A673 (cell line): ENCODE results near the gene GSG1L. TPM values are rescaled to one million over a fixed set of nuclear protein-coding genes. Genes with fewer than 3 reads are reported as not detected.

Experiments used
- BruUV-seq: library from RNA; stranded (reverse); fragments of 400-500 nt; replicated peaks from 2 replicates; lab custom pipeline; 2021; lab: Mats Ljungman, UMichigan
- CTCF ChIA-PET: fragments of 300-600 bp; sonication (Branson Sonifier 250); formaldehyde crosslinking; loops from one replicate; lab custom pipeline; 2022; ENCODE audit warnings: antibody characterized with exemption; lab: Charles Lee
- POLR2A ChIA-PET: fragments of 300-600 bp; sonication (Branson Sonifier 250); formaldehyde crosslinking; loops from one replicate; lab custom pipeline; 2022; ENCODE audit warnings: antibody characterized with exemption; ENCODE audit not compliant: low non-redundant PET; lab: Charles Lee
- DNase-seq: peaks from one replicate; pipeline ENCODE4 v3.0.0-alpha.2; 2015; ENCODE audit warnings: low spot score
- H3K27ac ChIP-seq: fragments of 200-600 bp; sonication (generic); 2 replicates; pipeline ENCODE4 v1.5.1; 2016; ENCODE audit warnings: mixed run types, low read depth, mild to moderate bottlenecking, mixed read lengths, antibody characterized with exemption, low read length; ENCODE audit not compliant: poor library complexity, severe bottlenecking
- H3K27me3 ChIP-seq: fragments of 200-600 bp; sonication (generic); replicated peaks from 2 replicates; pipeline ENCODE4 v1.6.1; 2017; ENCODE audit warnings: mixed run types, low read depth, mild to moderate bottlenecking, mixed read lengths, antibody characterized with exemption, low read length; ENCODE audit not compliant: insufficient read depth, poor library complexity
- H3K36me3 ChIP-seq: fragments of 200-600 bp; sonication (generic); 2 replicates; pipeline ENCODE4 v1.6.1; 2016; ENCODE audit warnings: mixed run types, mild to moderate bottlenecking, mixed read lengths, antibody characterized with exemption, low read length; ENCODE audit not compliant: insufficient read depth, poor library complexity, severe bottlenecking
- H3K4me1 ChIP-seq: fragments of 200-600 bp; sonication (generic); 2 replicates; pipeline ENCODE4 v1.6.1; 2017; ENCODE audit warnings: mixed run types, mild to moderate bottlenecking, mixed read lengths, antibody characterized with exemption, low read length; ENCODE audit not compliant: insufficient read depth, poor library complexity, severe bottlenecking
- H3K4me3 ChIP-seq: fragments of 200-600 bp; sonication (generic); 2 replicates; pipeline ENCODE4 v1.5.1; 2016; ENCODE audit warnings: low read depth, mixed run types, mild to moderate bottlenecking, mixed read lengths, low read length; ENCODE audit not compliant: poor library complexity, severe bottlenecking
- H3K9me3 ChIP-seq: fragments of 200-600 bp; sonication (generic); 2 replicates; pipeline ENCODE4 v1.6.1; 2016; ENCODE audit warnings: mixed run types, low read depth, mild to moderate bottlenecking, mixed read lengths, antibody characterized with exemption, low read length; ENCODE audit not compliant: poor library complexity, severe bottlenecking
- EZH2 ChIP-seq: fragments of 200-600 bp; sonication (generic); IDR thresholded peaks from 2 replicates; pipeline ENCODE4 v1.6.1; 2017; ENCODE audit warnings: borderline replicate concordance, low read depth, mild to moderate bottlenecking, mixed read lengths, antibody characterized with exemption, low read length; ENCODE audit not compliant: poor library complexity, severe bottlenecking
- intact Hi-C: fragments of 100-400 bp; cut with micrococcal nuclease; formaldehyde crosslinking; loops from one replicate; pipeline ENCODE4 v1.10.0; 2022; ENCODE audit not compliant: unreplicated experiment
- total RNA-seq: library from RNA; stranded (reverse); gene quantifications from 2 replicates; pipeline ENCODE4 v1.2.3, GENCODE V29; 2021
- TF ChIP-seq, protein P1 (sequence below): fragments of 300-800, 200-600 bp; sonication (generic); conservative IDR thresholded peaks from 2 replicates; pipeline ENCODE4 v1.5.1; 2017; ENCODE audit warnings: low read depth, mild to moderate bottlenecking, antibody characterized with exemption, low read length, moderate library complexity, mixed read lengths

The GSG1L gene
- total RNA-seq, 1 experiment from 2014 or later = not detected

DNA sequence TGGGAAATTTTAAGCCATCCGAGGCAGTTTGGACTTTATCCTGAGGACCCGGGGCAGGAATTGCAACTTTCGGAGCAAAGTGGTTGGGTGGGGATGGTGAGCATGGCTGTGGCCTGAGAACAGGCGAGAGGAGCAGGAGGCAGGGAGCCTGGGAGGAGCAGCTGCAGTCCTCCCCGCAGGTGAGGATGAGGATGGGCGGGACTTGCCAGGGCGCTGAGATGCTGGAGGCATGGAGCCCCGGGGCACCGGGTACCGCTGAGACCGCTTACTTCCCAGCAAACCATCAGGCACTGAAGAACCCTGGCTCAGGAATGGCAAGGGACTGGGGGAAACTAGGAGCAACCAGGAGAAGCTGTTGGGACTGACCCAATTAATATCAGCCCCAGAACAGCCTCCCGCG lies 210.8 kb downstream of the GSG1L start:
- no peaks in the 10 kb centered on the region for H3K36me3 ChIP-seq
- CTCF ChIA-PET = no interaction called here
- H3K4me3 ChIP-seq = no peak overlapping the region
- H3K4me1 ChIP-seq = no peaks in the 10 kb centered on the region
- TF ChIP-seq, protein P1, sequence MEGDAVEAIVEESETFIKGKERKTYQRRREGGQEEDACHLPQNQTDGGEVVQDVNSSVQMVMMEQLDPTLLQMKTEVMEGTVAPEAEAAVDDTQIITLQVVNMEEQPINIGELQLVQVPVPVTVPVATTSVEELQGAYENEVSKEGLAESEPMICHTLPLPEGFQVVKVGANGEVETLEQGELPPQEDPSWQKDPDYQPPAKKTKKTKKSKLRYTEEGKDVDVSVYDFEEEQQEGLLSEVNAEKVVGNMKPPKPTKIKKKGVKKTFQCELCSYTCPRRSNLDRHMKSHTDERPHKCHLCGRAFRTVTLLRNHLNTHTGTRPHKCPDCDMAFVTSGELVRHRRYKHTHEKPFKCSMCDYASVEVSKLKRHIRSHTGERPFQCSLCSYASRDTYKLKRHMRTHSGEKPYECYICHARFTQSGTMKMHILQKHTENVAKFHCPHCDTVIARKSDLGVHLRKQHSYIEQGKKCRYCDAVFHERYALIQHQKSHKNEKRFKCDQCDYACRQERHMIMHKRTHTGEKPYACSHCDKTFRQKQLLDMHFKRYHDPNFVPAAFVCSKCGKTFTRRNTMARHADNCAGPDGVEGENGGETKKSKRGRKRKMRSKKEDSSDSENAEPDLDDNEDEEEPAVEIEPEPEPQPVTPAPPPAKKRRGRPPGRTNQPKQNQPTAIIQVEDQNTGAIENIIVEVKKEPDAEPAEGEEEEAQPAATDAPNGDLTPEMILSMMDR = no peak
- TF ChIP-seq EZH2 = no peak
- H3K27ac ChIP-seq = no peak overlapping the region
- no peaks in the 10 kb centered on the region for H3K9me3 ChIP-seq
- intact Hi-C loops = no loop called here
- no TSS peak for BruUV-seq
- peaks cover 49% of the 10 kb centered on the region for H3K27me3 ChIP-seq
- POLR2A ChIA-PET = no interaction called here
- no peak for DNase-seq

DNA sequence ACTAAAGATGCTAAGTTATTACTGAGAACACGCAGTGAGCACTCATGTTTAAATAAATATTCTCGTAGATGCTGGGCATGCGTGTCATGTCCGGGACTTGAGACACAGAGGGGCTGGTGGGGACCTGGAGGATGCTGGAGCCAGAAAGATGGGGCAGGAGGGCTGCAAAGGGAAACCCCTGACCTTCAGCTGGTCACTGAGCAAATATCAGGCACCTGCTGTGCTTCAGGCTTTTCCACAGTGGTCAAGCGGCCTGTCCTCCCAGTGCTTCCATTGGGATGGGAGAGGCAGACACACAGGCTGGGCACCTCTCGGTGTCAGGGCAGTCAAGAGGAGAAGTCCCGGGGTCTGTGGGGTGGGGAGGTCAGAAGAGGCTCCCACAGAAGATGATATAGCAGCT lies 211.4 kb downstream of the GSG1L start:
- Histone ChIP-seq H3K9me3 (no peaks in the 10 kb centered on the region), H3K27me3 (peaks cover 49% of the 10 kb centered on the region), H3K27ac (no peak overlapping the region), H3K36me3 (no peaks in the 10 kb centered on the region), H3K4me3 (no peak overlapping the region), H3K4me1 (no peaks in the 10 kb centered on the region)
- ChIA-PET POLR2A (no interaction called here), CTCF (no interaction called here)
- TF ChIP-seq, protein P1 = no peak
- no peak for TF ChIP-seq EZH2
- no TSS peak for BruUV-seq
- no peak for DNase-seq
- intact Hi-C loops = no loop called here

DNA sequence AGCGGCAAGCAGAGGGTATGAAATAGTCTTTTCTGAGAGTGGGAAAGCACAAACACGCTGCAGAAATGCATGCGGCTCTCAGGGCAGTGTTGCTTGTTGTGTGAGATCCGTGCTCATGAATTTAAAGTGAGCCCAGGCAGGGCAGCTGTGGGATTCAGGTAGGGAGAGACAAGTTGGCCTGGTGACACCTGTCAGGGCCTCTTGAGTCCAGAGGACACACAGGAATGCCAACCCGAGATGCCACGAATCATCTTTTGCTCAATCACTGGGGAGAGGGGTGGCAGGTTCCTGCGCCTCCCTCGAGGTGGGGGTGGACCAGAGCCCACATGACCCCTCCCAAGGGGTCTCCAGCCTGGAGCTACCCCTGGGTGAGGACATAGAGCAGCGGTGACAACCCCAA lies 211.9 kb downstream of the GSG1L start:
- H3K4me3 ChIP-seq = no peak overlapping the region
- POLR2A ChIA-PET = no interaction called here
- no TSS peak for BruUV-seq
- H3K27ac ChIP-seq = no peak overlapping the region
- no peaks in the 10 kb centered on the region for H3K4me1 ChIP-seq
- intact Hi-C loops = no loop called here
- TF ChIP-seq, protein P1 = no peak
- TF ChIP-seq EZH2 = no peak
- no peaks in the 10 kb centered on the region for H3K9me3 ChIP-seq
- no peaks in the 10 kb centered on the region for H3K36me3 ChIP-seq
- CTCF ChIA-PET = no interaction called here
- H3K27me3 ChIP-seq = peaks cover 46% of the 10 kb centered on the region
- no peak for DNase-seq
